Measurements from ENCODE around the gene BRIP1.
A peak's percentile ranks its signal among the peaks of the same experiment; 100 is the strongest.
"Not testable (repeated sequence)": the region's sequence is repeated elsewhere in the genome, so short reads cannot be mapped to it uniquely, and the experiment has no call there.

The BRIP1 gene

GRCh38 chr17:61827649-61828395 is 35.5 kb downstream of the BRIP1 start:
- no peak for DNase-seq (ENCODE audit: low spot score)

GRCh38 chr17:61826866-61827265 is 36.5 kb downstream of the BRIP1 start:
- not testable (repeated sequence) for DNase-seq (ENCODE audit: low spot score)

GRCh38 chr17:61826198-61826597 is 37.1 kb downstream of the BRIP1 start:
- not testable (repeated sequence) for DNase-seq (ENCODE audit: low spot score)

- DNase-seq (ENCODE audit: low spot score) = no peak
Observed at GRCh38 chr17:61825448-61826137, 37.7 kb downstream of the BRIP1 start.

DNA sequence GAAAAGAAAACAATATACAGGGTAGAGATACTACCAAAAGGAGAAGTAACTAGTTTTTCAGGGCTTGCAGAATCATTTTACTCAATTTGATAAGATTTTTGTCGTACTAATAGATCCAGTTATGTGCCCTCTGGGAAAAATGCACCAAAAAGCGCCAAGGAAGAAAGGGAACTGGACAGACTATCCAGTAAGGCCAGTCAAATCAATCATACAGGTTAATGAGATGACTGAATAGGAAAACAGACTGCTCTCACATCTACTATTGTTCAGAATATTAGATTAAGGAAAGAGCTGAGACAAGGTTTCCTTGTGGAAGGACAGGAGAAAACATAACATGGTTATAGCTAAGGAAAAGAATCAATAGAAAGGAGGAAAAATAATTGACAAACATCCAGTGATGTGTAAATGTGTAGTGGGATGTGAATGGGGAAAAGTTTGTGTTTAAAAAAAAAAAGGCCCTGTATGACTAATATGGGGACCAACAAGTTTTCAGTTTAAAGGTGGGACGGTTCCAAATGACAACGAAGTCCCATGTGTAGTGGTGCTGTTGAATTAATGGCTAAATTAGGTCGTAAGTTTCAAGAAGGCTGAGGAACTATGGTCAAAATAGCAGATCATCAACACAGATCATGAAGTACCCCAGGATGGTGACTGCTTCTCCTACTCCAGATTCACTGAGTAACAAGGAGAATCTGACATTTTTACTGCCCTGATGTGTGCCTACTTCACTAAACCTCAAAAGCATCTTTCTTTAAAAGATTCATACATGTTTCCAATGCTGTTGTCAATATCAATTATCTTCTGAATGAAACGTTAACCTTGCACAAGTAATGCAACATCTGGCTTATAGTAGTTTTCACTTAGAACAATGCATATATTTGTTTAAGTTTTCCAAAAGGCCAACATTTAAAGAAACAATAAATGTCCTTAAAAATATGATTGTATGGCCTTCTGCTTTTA is 40.7 kb downstream of the BRIP1 start:
- DNase-seq (ENCODE audit: low spot score) = no peak

GRCh38 chr17:61821655-61822054 is 41.7 kb downstream of the BRIP1 start:
- DNase-seq (ENCODE audit: low spot score) = no peak

DNA sequence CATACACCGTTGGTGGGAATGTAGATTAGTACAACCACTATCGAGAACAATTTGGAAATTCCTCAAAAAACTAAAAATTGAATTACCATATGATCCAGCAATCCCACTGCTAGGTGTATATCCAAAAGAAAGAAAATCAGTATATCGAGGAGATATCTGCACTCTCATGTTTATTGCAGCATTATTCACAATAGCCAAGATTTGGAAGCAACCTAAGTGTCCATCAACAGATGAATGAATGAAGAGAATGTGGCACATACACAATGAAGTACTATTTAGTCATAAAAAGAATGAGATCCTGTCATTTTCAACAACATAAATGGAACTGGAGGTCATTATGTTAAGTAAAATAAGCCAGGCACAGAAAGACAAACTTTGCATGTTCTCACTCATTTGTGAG is 44.1 kb downstream of the BRIP1 start:
- not testable (repeated sequence) for DNase-seq (ENCODE audit: low spot score)

DNA sequence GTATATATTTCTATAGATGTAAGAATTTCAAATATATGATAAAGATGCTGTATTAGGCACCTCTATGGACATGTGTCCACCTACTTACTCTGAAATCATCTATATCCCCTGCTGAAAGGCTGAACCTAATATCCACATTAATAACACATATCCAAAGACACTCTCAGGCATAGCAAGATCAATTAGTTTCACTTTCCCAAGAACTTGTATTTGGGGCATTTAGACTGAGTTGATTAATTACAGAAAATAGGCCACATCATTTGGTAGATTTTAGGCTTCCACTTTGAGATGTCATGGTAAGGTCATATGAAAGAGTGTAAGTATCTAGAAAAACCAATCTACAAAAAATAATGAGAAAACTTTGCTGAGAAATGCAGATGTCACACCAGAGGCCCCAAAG is 45.1 kb downstream of the BRIP1 start:
- DNase-seq (ENCODE audit: low spot score) = no peak

- no peak for DNase-seq (ENCODE audit: low spot score)
Observed at GRCh38 chr17:61817452-61817851, 45.9 kb downstream of the BRIP1 start.

- no peak for DNase-seq (ENCODE audit: low spot score)
Observed at GRCh38 chr17:61816538-61816937, 46.8 kb downstream of the BRIP1 start.

GRCh38 chr17:61815863-61816503 is 47.3 kb downstream of the BRIP1 start:
- no peak for DNase-seq (ENCODE audit: low spot score)

GRCh38 chr17:61814485-61814884 is 48.8 kb downstream of the BRIP1 start:
- DNase-seq (ENCODE audit: low spot score) = no peak

GRCh38 chr17:61813211-61813610 is 50.1 kb downstream of the BRIP1 start:
- no peak for DNase-seq (ENCODE audit: low spot score)

DNA sequence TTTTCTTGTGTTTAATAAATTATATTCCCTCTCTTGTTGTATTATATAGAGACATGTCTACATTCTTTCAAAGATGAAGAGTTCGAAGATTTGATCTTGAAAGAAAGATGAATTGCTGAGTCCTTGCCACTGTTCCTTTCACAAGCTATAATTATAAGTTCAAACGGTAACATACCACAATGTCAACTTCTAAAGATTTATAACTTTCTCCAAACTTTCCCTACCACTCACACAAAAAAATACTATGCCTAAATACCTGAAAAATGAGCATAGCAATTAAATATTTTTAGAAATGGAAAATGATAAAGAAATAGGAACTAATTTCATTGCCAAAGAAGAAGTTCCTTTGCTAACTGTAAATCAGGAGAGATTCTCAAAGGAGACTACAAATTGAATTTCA is 50.6 kb downstream of the BRIP1 start:
- no peak for DNase-seq (ENCODE audit: low spot score)

DNA sequence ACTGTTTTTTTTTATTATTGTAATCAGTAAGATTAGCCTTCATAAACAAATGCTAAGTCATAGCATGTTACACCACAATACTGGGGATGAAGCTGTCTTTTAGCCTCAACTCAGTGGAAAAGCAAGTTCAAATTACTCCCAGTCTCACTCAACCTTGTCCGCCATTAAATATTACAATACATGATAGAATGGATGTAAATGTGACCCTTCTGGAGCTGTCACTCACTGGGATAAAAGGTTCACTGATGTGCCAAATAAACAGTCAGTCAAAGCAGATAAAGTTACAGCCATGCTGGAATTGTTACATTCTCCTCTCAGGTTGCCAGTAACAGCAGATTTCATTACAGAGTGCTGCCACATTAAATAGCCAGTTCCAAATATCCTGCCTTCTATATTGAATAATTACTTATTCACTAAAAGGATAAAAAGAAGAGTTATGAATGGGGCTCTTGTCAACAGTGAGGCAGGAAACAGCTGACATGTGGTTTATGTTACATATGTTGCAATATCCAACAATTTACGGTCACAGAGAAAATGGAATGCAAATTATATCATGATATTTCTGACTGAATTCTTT is 53.4 kb downstream of the BRIP1 start:
- DNase-seq (ENCODE audit: low spot score) = peak; percentile 12

DNA sequence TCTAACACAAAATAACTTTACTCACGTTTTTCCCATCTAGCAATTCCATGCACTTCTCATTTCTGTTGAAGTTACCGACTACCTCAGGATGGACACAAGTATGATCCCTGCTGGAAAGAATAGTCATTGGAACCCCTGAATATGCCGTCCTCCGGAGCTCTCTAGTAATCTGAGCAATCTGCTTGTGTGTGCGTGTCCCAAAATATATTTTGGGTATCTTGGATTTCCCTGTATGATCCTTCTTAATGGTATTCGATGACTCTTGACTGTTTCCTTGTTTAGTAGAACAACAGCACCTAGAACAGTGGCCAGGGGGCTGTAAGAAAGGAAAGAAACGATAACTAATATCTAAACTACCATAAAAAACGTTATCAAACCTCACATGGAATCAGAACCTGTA is 54.9 kb downstream of the BRIP1 start:
- no peak for DNase-seq (ENCODE audit: low spot score)

DNA sequence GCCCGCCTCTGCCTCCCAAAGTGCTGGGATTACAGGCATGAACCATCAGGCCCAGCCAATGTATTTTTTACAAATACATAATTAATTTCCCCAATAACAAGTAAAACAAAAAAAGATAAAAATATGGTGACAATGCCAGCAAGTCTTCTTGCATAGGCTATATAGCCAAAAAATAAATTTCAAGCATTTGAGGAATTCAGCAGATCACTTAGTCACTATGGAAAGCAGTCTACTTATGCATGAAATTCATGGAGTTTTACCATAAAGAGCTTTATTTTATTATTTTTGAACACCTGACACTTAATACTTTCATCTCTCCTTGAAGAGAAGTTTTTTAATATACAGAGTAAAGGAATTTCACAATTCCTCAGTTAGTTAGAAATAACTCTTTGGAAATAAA is 56.4 kb downstream of the BRIP1 start:
- no peak for DNase-seq (ENCODE audit: low spot score)

- no peak for DNase-seq (ENCODE audit: low spot score)
Observed at GRCh38 chr17:61806081-61806828, 57.1 kb downstream of the BRIP1 start.

DNA sequence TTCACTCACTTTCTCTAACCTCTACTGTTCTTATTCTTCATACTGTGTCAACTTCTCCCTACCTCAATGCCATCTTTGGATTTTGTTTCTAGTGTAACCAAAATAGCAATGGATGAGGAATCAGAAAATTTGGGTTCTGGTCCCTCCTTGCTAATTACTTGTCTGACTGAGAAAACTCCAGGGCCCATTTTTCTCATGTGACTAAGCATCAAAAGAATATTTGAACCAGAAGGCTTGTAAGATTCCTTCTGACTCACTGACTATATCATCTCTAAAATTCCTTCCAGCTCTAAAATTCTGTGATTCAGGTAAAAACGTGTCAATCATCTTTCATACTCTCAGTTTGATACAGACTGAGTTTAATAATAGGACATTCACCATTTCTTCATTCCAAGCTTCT is 57.9 kb downstream of the BRIP1 start:
- DNase-seq (ENCODE audit: low spot score) = no peak

GRCh38 chr17:61803796-61804195 is 59.5 kb downstream of the BRIP1 start:
- DNase-seq (ENCODE audit: low spot score) = no peak

DNA sequence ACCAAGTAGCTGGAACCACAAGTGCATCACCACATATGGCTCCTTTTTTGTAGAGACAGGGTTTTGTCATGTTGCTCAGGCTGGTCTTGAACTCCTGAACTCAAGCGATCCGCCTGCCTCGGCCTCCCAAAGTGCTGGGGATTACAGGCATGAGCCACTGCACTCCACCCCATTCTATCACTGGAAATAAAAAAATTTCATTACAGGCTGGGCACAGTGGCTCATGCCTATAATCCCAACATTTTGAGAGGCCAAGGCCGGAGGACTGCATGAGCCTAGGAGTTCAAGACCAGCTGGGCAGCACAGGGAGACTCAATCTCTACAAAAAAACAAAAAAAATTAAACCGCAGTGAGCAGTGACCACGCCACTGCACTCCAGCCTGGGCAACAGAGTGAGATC is 60.1 kb downstream of the BRIP1 start:
- DNase-seq (ENCODE audit: low spot score) = no peak

All from iPS-NIHi11 (cell line).